ENCODE data around the gene PBX3.

DNA sequence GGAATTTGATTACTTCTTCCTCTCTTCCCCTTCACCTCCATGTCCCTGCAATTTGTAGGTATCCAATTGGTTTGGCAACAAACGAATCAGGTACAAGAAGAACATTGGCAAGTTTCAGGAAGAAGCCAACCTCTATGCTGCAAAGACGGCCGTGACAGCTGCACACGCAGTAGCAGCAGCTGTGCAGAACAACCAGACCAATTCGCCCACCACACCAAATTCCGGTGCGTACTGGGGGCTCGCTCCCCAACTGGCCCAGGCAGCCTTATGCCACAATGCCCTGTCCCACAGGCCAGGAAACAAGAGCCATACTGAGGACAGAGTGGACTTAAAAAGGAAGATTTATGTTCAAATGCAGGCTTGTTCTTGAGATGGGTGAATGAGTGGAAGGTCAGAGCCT lies 213.5 kb downstream of the PBX3 start:
- TF ChIP-seq CTCF (conservative IDR thresholded peaks at IDR 0.05 in 1 of 2, IDR thresholded peaks at IDR 0.05 in 1 of 2; ENCODE audit: extremely low read depth in 1 of 2, insufficient read depth in 1 of 2, low read depth in 1 of 2, low read length in 2 of 2) (no peak), EZH2 (IDR thresholded peaks at IDR 0.05; ENCODE audit: borderline replicate concordance, low read length) (no peak)
